DOHH2 (cell line): ENCODE results near the gene MUC12.

Experiments
- CTCF ChIP-seq: fragments of 200-600 bp; sonication (generic); IDR thresholded peaks from one replicate; pipeline ENCODE4 v1.5.1; 2014; ENCODE audit warnings: antibody characterized with exemption, mild to moderate bottlenecking, low read depth, low read length; ENCODE audit not compliant: poor library complexity, severe bottlenecking
- EZH2phosphoT487 ChIP-seq: fragments of 200-600 bp; sonication (generic); IDR thresholded peaks from 2 replicates; pipeline ENCODE4 v1.6.1; 2017; ENCODE audit warnings: borderline replicate concordance, mild to moderate bottlenecking, antibody characterized with exemption, low read length, moderate library complexity, mixed read lengths

- no peak for TF ChIP-seq CTCF
- TF ChIP-seq EZH2phosphoT487 = no peak
These were observed 19.4 kb upstream of the MUC12 start for GRCh38 chr7:100949933-100950443.
